Fibroblast of skin of left quadriceps (primary cell): Measurements from ENCODE around the gene DGKB.
"Not testable (repeated sequence)": the region's sequence is repeated elsewhere in the genome, so short reads cannot be mapped to it uniquely, and the experiment has no call there.

Experiments used
- DNase-seq, 2 experiments: peaks; one replicate each; pipeline ENCODE4 v3.0.0-alpha.2; 2013; ENCODE audit warnings: low read depth in 2 of 2

DGKB gene

DNA sequence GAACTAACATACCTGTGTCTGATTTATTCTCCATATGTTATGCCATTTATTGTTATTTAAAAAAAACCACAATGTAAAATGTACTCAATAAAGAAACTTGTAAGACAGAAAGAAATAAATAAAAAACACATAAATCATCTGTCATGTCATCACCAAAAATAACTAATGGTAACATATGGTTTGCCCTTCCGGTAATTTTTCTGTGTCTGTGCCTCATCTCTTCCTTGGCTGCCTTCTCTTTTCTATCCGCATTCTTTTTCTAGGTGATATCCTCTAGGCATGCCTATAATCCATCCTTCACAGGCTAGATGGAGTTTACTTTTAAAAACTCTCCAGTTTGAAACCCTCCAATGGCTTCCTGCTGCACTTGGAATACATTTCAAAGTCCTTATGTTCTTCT lies 609.1 kb downstream of the DGKB start:
- DNase-seq = no peak

- no peak for DNase-seq
Measured at GRCh38 chr7:14292737-14293136, 609.8 kb downstream of the DGKB start.

GRCh38 chr7:14289957-14290356 lies 612.6 kb downstream of the DGKB start:
- DNase-seq = no peak

DNA sequence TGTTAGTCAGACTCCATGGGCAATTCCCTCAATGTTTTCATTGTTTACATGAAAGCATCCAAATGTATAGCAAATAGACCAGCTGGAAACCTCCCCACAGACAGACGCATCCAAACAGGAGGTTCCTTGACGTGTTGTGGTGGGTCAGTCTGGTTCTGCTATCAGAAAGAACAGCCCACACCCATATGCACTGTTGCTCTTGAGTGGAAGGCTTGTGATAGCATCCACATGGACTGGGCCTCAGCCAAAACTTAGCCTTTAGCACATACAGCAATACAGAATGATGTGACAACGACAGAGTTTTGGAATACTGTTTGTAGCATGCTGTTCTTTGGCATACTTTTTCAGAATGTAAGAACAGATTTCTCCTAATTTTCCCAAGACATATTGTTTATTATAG lies 613.9 kb downstream of the DGKB start:
- no peak for DNase-seq

DNA sequence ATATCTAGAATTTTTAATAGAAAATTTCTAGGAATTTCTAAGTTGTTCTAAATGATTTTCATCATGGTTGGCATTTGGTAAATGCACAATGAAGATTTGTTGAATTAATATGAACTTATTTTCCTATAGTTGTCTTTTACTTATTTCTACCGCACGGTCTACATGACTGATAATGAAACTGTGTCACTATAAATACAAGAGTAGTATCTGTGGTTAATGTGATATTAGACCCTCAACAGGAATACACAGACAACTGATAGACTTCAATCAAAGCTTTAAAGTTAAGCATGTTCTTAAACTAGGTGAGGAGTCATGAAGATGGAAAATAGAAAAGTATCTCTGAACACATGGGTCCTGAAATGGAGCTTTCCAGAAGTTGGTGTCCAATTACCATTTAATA lies 615.2 kb downstream of the DGKB start:
- DNase-seq = no peak

- DNase-seq = no peak
Measured at GRCh38 chr7:14286036-14286435, 616.5 kb downstream of the DGKB start.

GRCh38 chr7:14279065-14279871 lies 623.3 kb downstream of the DGKB start:
- DNase-seq = not testable (repeated sequence)

- DNase-seq = peak in 1 of 2 experiments; percentile 1
Measured at GRCh38 chr7:14275356-14275755, 627.2 kb downstream of the DGKB start.

DNA sequence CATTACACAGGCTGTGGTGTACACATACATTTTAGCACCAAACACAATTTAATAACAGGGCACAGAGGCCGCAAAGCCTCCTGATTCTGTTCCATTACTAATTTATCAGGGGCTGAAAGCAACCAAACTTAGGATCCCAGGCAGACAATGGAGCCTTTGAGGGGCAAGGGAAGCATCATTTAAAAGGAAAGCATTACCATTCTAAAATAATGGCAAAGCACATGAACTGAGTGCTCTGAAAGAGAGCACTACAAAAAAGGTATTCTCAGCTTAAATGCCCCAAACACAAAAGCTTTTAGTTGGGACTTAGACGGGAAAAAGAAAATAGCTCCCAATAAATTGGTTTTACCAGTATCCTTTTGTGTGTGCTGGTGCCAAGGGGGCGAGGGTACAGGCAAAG lies 631.1 kb downstream of the DGKB start:
- DNase-seq = no peak

GRCh38 chr7:14270099-14270498 lies 632.5 kb downstream of the DGKB start:
- no peak for DNase-seq

- DNase-seq = no peak
Measured at GRCh38 chr7:14260011-14260410, 642.5 kb downstream of the DGKB start.

DNA sequence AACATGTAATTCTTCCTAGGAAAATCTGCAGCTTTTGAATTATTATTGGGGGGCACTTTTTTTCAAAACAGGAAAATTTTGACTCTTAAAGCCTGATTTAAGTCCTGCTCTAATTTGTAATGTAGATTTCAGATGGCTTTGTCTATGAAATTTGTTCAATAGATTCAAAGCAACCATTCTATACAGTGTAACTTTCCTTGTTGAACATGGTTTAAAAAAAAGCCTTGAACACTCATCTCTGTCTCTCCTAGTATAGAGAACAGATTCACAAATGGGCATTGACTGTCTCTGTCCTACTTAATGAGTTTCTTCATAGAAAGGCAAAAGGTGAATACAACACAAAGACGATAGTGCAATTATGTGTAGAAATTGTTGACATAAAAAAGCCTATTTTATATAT lies 643.7 kb downstream of the DGKB start:
- DNase-seq = no peak

DNA sequence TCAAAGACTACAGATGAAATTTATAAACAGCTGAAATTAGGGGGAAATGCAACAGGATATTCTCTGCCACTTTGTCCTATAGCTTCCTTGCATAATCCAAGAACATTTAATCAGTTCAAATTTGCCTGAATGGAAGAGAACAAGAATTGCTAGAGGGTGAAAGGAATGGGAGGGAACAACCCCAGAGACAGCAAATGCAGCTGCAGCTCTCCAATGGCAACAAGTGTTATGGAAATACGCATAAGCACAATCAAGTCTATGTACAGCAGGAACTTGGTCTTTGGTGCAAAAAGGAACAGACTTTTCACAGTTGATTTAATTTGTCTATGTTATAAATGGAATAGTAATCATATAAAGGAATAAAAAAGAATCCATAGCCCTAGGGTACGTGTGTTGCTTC lies 644.1 kb downstream of the DGKB start:
- DNase-seq = no peak

DNA sequence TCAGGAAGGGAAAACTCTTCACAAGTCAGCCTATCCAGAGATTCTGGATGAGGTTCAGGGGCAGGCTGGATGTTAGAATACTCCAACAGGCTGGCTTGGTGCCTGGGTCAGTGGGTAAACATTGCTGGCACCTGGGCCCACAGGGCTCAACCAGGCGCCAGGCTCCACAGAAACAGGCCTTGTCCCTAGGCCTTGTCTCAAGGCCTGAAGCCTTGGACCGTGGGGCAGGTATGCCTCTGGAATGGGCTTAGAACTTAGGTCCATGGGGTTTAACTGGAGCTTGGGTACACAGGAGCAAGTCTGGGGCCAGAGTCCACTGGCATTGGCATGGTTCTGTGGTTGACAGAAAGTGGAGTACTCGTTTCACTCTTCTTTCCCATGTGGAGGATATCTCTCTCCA lies 650.1 kb downstream of the DGKB start:
- no peak for DNase-seq

DNA sequence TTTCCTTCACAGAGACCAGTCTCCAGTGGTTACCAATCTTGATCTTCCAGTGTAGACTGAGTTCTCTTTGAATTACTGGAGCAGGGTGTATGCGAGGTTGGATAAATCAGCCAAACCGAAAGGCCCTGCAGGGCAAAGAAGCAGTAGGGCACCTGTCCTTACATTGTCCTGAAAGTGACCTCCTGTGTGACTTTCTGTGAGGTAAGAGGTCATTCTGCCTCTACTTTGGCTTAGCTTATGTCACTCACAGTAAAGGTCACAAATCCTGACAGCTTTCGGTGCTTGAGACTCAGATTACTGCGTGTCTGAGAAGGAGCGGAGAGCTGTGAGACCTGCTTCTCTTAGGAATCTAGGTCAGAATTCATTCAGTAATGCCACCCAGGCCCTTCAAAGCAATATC lies 660.4 kb downstream of the DGKB start:
- no peak for DNase-seq

GRCh38 chr7:14236834-14237233 lies 665.7 kb downstream of the DGKB start:
- DNase-seq = peak; percentile 28 to 37

DNA sequence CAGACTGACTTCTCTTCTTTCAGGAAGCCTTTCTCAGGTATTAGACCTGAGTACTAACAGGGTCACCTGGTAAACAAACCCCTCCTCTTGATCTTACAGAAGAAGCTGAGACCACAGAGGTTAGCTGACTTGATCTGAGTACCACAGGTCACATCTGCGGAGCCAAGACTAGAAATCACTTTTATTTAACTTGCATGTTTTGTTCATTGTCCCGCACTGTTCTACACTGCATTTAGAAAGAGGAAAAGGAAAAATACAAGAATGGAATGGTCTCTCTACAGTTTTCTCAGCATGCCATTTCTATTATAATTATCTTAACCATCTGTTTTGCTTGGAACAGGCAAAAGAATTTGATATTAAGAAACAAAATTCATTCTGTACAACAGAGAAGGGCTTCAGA lies 667.5 kb downstream of the DGKB start:
- DNase-seq = no peak

DNA sequence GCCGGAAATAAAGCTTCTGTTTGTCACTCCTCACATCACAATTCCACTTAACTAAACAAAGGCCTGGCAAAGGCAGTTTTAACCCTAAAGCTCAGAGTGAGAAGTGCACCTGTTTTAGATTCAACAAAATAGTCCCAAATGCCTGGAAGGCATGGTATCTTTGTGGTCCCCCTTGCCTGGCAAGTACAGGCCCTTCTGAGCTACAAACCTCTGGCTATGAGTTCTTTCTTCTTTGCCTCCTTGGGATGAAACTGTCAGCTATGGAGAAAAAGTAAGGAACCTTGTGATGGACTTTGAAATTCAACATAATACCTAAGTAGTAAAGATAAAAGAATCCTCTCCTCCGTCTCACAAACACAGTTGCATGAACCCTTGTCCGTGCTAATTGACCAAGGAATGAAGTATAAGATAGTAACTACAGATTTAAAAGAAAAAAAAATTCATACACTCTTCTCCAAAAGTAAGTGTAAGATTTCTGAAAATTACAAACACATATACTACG lies 668.6 kb downstream of the DGKB start:
- no peak for DNase-seq

DNA sequence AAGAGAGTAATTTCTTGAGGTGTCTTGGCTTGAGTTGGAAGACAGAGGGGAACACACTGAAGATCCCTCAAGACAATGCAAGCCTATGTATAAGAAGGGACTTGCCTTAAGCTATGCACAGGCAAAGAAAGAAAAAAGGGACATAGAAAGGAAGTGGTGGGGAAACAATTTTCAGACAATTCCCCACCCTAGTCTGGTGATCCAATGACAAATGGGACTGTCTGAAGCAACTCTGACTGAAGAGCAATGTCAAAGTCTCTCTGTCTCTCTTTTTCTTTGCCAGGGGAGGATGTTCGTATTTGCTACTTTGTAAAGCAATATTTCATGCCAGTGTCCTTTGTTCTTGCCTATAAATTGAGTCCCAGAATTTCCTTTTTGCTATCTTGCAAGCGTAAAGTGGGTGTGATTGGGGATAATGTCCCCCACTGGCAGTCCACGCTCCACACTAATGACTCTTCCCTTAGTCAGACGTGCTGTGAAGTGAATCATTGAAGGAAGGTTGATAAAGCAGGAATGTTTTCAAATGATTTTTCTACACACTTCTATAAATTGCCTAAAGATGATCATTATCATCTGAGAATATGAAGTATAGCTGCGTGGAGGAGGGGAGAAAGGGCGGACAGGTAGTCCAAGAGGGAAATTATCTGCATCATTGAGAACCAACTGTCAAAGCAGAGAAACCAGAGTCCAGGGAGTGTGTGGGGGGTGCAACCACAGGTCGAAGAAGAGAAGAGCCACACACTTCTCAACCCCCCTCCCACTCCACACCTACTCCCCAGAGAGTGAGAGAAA lies 669.3 kb downstream of the DGKB start:
- no peak for DNase-seq

DNA sequence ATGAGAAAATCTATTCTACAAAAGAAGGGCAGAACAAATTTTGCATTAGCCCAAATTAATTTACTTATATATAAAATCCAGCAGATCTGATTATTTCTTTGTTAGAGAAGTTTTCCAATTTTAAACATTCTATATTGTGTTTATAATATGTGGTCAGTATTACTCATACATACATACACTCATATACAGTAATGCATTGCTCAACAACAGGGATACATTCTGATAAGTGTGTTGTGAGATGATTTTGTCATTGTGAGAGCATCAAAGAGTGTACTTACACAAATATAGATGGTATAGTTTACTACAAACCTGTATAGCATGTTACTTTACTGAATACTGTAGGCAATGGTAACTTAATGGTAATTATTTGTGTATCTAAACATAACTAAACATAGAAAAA lies 673.5 kb downstream of the DGKB start:
- DNase-seq = peak in 1 of 2 experiments; percentile 16

DNA sequence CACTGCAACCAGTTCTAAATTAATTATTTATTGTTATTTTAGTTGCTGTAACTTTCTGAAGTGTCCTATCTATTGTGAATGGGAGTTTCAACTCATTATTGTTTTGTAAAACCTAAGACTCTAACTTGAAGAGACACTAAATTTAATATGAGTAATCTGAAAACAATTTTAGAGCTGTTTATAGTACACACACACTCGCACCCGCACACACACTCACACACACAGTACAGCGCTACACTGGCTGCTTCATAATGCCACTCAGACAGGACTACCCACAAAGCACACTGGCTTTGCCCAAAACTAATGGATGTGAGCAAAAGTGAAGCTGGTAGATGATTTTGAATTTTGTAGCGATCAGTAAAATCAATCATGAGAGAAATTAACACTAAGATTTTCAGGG lies 674.2 kb downstream of the DGKB start:
- DNase-seq = no peak

- no peak for DNase-seq
Measured at GRCh38 chr7:14226126-14226525, 676.4 kb downstream of the DGKB start.

DNA sequence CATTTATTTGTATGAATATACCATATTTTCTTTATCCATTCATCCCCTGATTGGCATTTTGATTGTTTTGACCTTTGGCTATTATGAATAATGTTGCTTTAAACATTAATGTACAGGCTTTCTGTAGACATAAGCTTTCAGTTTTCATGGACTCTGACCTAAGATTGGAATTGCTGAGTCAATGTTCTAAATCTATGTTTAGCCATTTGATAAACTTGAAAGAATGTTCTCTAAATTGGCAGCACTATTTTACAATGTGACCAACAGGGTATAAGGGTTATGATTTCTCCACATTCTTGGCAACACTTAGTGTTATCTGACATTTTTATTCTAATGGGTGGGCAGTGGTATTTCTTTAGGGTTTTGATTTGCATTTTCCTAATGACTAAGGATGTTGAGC lies 683.4 kb downstream of the DGKB start:
- DNase-seq = no peak
